ENCODE results near the gene ERP44.

DNA sequence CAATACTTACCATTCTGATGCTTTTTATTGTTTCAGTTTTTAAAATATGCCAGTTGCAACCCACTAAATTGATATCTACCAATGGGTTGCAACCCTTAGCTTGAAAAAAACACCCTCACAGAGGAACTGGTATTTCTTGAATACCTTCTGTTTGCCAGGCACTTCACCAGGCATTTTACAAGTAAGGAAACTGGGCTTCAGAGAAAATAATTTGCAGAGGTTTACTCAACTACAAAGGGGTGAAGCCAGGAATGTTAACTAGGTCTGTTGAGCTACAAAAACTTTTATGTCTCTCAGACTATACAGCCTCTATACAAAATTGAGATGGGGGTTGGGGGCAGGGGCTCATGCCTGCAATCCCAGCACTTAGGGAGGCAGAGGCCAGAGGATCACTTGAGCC, 127.4 kb downstream of the ERP44 start:
- TF ChIP-seq, protein P1, sequence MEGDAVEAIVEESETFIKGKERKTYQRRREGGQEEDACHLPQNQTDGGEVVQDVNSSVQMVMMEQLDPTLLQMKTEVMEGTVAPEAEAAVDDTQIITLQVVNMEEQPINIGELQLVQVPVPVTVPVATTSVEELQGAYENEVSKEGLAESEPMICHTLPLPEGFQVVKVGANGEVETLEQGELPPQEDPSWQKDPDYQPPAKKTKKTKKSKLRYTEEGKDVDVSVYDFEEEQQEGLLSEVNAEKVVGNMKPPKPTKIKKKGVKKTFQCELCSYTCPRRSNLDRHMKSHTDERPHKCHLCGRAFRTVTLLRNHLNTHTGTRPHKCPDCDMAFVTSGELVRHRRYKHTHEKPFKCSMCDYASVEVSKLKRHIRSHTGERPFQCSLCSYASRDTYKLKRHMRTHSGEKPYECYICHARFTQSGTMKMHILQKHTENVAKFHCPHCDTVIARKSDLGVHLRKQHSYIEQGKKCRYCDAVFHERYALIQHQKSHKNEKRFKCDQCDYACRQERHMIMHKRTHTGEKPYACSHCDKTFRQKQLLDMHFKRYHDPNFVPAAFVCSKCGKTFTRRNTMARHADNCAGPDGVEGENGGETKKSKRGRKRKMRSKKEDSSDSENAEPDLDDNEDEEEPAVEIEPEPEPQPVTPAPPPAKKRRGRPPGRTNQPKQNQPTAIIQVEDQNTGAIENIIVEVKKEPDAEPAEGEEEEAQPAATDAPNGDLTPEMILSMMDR (conservative IDR thresholded peaks at IDR 0.05) = no peak
- no peak for TF ChIP-seq EZH2 (IDR thresholded peaks at IDR 0.05; ENCODE audit: low read depth)

Data from PC-9 (cell line).